Tibial nerve (tissue), 4 donors: ENCODE data around the gene GNS. TPM values are rescaled to one million over a fixed set of nuclear protein-coding genes. Genes with fewer than 3 reads are reported as not detected.
A peak's percentile ranks its signal among the peaks of the same experiment; 100 is the strongest.

Experiments
- DNase-seq, 2 donors: peaks; one replicate each; pipeline ENCODE4 v3.0.0-alpha.2; 2019; ENCODE audit warnings: low spot score in 2 of 2
- H3K27ac ChIP-seq, 4 donors: fragments of 200-600 bp; sonication (generic) in 3 of 4; one replicate each; pipeline ENCODE4 v1.5.1; 2017 to 2019; ENCODE audit warnings: mild to moderate bottlenecking in 1 of 4
- H3K27me3 ChIP-seq, 2 donors: fragments of 200-600 bp; sonication (generic) in 1 of 2; one replicate each; pipeline versions ENCODE4 v1.5.1 to v1.6.0; 2017 to 2019
- H3K36me3 ChIP-seq, 3 donors: fragments of 200-600 bp; sonication (generic); one replicate each; pipeline ENCODE4 v1.5.1; 2018 to 2019
- H3K4me1 ChIP-seq, 4 donors: fragments of 200-600 bp; sonication (generic) in 3 of 4; one replicate each; pipeline ENCODE4 v1.5.1; 2017 to 2019
- H3K4me3 ChIP-seq, 4 donors: fragments of 200-600 bp; sonication (generic) in 3 of 4; one replicate each; pipeline ENCODE4 v1.5.1; 2017 to 2019; ENCODE audit warnings: mild to moderate bottlenecking in 1 of 4, moderate library complexity in 1 of 4
- H3K9me3 ChIP-seq, 4 donors: fragments of 200-600 bp; sonication (generic) in 3 of 4; one replicate each; pipeline ENCODE4 v1.5.1; 2017 to 2019
- EP300 ChIP-seq, 2 donors: sonication (generic); formaldehyde crosslinking; IDR thresholded peaks; one replicate each; pipeline ENCODE4 v1.6.1; 2017; ENCODE audit warnings: antibody characterized with exemption in 2 of 2, mild to moderate bottlenecking in 1 of 2
- POLR2A ChIP-seq, 2 donors: fragments of 450-650 bp; IDR thresholded peaks; one replicate each; pipeline ENCODE4 v1.6.1; 2017; ENCODE audit warnings: antibody characterized with exemption in 2 of 2, mild to moderate bottlenecking in 2 of 2, moderate library complexity in 2 of 2
- WGBS, 2 donors: methylation state at CpG; one replicate each; pipeline ENCODE4 v1.1.5; 2018; 5-methylcytosine and 5-hydroxymethylcytosine counted together
- total RNA-seq, 4 donors: library from RNA; depleted of rRNA; stranded (reverse); fragments of >200 nt; gene quantifications; one replicate each; pipeline ENCODE4 v1.1.0, GENCODE V29; 2016
- TF ChIP-seq, protein P1 (sequence below), 5 experiments: fragments of 200-600 bp in 3 of 5; fragments of 450-650 bp in 2 of 5; sonication (generic) in 3 of 5; IDR thresholded peaks; one replicate each; pipeline ENCODE4 v1.5.1; 2016 to 2019; ENCODE audit warnings: antibody characterized with exemption in 5 of 5, mild to moderate bottlenecking in 3 of 5, moderate library complexity in 2 of 5

GNS gene
- total RNA-seq, 4 donors from 2014 or later = 72.2 to 88.4 (median 81.4) TPM

DNA sequence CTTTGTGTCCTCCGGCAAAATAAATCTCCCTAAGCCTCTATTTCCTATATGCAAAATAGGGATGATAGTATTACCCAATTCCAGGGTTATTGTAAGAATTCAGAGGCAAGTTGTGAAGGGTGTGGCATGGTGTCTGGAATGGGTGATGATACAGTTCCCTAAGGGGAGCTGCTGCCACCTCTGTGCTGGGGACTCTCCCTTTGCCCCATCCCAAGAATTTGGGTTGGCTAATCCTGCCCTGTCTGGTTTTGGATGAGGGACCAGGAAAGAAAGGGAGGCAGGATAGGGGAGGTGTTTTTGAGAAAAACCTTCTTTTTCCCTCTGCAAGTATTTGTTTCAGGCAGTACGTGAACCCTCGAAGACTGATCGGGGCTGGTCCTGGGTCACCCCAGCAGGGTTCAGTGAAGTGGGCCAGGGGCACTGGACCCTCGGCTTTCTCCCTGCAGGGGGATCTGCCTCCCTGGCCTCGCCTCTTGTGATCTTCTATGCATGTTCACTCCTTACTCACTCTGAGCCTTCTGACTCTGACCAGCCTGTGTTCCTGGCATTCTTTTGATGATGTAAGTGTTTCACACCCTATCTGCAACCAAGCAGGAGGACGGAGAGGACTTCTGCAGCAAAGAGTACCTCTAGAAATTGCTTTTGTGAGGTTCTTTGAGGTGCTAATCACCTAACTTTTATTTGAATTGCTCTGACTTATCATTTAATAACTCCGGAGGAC, 88.1 kb downstream of the GNS start:
- H3K4me3 ChIP-seq = no peak overlapping the region
- no peak for DNase-seq
- TF ChIP-seq EP300 (IDR thresholded peaks at IDR 0.05) (no peak), POLR2A (IDR thresholded peaks at IDR 0.05) (no peak)
- TF ChIP-seq, protein P1, sequence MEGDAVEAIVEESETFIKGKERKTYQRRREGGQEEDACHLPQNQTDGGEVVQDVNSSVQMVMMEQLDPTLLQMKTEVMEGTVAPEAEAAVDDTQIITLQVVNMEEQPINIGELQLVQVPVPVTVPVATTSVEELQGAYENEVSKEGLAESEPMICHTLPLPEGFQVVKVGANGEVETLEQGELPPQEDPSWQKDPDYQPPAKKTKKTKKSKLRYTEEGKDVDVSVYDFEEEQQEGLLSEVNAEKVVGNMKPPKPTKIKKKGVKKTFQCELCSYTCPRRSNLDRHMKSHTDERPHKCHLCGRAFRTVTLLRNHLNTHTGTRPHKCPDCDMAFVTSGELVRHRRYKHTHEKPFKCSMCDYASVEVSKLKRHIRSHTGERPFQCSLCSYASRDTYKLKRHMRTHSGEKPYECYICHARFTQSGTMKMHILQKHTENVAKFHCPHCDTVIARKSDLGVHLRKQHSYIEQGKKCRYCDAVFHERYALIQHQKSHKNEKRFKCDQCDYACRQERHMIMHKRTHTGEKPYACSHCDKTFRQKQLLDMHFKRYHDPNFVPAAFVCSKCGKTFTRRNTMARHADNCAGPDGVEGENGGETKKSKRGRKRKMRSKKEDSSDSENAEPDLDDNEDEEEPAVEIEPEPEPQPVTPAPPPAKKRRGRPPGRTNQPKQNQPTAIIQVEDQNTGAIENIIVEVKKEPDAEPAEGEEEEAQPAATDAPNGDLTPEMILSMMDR (IDR thresholded peaks at IDR 0.05) = no peak
- H3K27me3 ChIP-seq = no peaks in the 10 kb centered on the region
- H3K36me3 ChIP-seq = no peaks in the 10 kb centered on the region
- peaks cover 0 to 54% (median 29%) of the 10 kb centered on the region in 4 donors for H3K4me1 ChIP-seq
- 74 to 86% methylated on average over 8 of the region's 8 CpGs for WGBS, 2 donors
- H3K27ac ChIP-seq = peak overlapping the region in 2 of 4 donors; percentile 4 to 40
- H3K9me3 ChIP-seq = no peaks in the 10 kb centered on the region

DNA sequence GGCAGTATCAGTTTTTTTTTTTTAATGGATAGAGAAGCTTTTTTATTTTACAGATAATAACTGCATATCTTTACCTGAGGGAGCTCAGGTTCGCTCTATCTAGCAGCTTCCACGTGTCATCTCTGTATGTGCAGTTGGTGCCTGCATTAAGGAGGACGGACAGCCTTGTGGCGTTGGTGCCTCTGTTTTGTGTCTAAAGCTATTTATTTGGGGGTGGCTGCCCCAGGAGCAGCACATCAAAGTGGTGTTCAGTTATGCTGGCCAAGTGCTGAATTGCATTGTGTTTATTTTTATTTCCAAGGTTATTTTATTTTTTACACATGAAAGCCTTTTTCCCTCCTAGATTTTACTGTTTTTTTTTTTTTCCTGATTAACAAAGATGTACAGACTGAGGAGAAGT, 89.2 kb downstream of the GNS start:
- no peak for DNase-seq
- no peak overlapping the region for H3K4me3 ChIP-seq
- peak overlapping the region in 1 of 4 donors; percentile 62 for H3K27ac ChIP-seq

DNA sequence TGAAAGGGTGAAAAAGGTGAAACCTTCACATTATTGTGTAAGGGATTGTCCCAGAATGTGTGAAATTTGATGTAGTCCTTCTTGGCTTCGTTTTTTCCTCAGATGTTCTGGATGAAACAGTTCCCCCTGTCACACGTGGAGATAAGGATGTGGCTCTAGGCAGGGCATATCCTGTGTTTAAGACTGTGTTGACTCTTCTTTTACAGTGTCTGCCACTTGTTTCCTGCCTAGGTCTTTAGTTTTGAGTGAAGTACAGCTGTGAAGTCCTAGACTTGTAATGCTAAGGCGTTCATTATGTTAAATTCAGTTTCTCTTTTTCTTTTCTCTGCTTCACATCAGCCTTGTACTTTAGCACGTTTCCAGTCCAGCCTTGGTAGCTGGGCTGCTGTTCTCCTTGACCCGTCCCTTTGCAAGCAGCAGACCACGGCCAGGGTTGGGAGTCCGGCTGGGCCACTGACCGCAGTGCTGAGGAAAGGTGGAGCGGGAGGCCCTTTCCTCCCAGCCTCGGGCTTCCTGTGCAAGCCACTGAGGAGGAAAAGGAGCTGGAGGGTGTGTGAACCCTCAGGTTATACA, 89.8 kb downstream of the GNS start:
- Histone ChIP-seq H3K27ac (peak overlapping the region in 3 of 4 donors; percentile 24 to 62 (median 48)), H3K36me3 (no peaks in the 10 kb centered on the region), H3K4me3 (no peak overlapping the region), H3K4me1 (peaks cover 0 to 48% (median 27%) of the 10 kb centered on the region in 4 donors), H3K27me3 (no peaks in the 10 kb centered on the region), H3K9me3 (no peaks in the 10 kb centered on the region)
- WGBS, 2 donors = 55 to 56% methylated on average over 10 of the region's 10 CpGs
- no peak for DNase-seq
- TF ChIP-seq, protein P1 (IDR thresholded peaks at IDR 0.05) = no peak
- no peak for TF ChIP-seq POLR2A (IDR thresholded peaks at IDR 0.05)

More for the DNA sequence above, 89.2 kb downstream of the GNS start:
- WGBS, 2 donors = 69 to 79% methylated on average over 4 of the region's 4 CpGs
- no peaks in the 10 kb centered on the region for H3K9me3 ChIP-seq
- peaks cover 0 to 48% (median 28%) of the 10 kb centered on the region in 4 donors for H3K4me1 ChIP-seq
- no peaks in the 10 kb centered on the region for H3K36me3 ChIP-seq
- no peaks in the 10 kb centered on the region for H3K27me3 ChIP-seq
- TF ChIP-seq EP300 (IDR thresholded peaks at IDR 0.05) (no peak), POLR2A (IDR thresholded peaks at IDR 0.05) (no peak)
- TF ChIP-seq, protein P1 (IDR thresholded peaks at IDR 0.05) = no peak

DNA sequence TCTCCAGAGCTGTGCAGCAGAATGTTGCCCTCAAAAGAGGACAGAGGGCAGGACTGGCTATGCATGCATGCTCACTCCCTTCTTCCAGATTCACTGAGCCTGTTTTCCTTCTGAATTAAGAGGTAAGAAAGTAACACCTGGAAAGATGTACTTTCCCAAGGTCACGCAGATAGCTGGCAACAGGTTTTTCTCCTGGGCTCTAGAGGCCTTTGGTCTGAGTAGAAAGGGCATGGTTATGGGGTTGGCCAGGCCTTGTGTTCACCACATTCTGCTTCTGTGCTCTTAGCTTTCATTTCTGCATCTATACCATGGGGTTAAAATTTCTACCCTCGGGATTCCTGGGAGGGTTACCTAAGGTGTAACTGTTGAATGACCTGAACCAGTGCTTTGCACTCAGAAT, 91.4 kb downstream of the GNS start:
- Histone ChIP-seq H3K27me3 (no peaks in the 10 kb centered on the region), H3K9me3 (no peaks in the 10 kb centered on the region), H3K4me1 (peaks cover 0 to 34% (median 13%) of the 10 kb centered on the region in 4 donors), H3K4me3 (no peak overlapping the region), H3K27ac (no peak overlapping the region), H3K36me3 (no peaks in the 10 kb centered on the region)
- TF ChIP-seq EP300 (IDR thresholded peaks at IDR 0.05) (no peak), POLR2A (IDR thresholded peaks at IDR 0.05) (no peak)
- TF ChIP-seq, protein P1 (IDR thresholded peaks at IDR 0.05) = no peak
- 91 to 94% methylated on average over 2 of the region's 2 CpGs for WGBS, 2 donors
- DNase-seq = no peak
